Central memory CD4-positive, alpha-beta T cell (primary cell): ENCODE results near the gene HIPK4.
"Not testable (repeated sequence)": the region's sequence is repeated elsewhere in the genome, so short reads cannot be mapped to it uniquely, and the experiment has no call there.

Source experiments
- DNase-seq: peaks from one replicate; pipeline ENCODE4 v3.0.0; 2022

Gene HIPK4

DNA sequence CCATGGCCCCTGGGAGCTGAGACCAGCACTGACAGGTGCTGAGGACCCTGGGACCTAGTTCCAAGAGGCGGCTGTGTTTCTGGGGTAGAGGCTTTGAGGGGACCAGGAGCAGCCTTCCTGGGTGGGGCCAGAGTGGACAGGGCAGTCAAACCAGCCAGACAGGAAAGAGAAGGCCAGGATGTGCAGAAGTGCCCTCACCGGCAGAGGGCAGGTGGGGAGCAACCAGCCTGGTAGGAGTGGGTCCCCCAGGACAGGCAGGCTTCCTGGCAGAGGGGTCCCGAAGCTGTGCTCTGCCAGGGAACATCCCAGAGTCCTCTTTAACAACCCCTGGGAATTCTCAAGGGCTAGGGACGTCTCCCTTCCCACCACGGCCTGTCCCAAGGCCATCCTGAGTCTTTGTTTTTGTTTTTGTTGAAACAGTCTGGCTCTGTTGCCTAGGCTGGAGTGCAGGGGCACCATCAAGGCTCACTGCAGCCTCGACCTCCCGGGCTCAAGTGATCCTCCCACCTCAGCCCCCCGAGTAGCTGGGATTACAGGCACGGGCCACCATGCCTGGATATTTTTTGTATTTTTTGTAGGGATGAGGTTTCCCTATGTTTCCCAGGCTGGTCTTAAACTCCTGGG is 3.0 kb upstream of the HIPK4 start:
- DNase-seq, result no peak

DNA sequence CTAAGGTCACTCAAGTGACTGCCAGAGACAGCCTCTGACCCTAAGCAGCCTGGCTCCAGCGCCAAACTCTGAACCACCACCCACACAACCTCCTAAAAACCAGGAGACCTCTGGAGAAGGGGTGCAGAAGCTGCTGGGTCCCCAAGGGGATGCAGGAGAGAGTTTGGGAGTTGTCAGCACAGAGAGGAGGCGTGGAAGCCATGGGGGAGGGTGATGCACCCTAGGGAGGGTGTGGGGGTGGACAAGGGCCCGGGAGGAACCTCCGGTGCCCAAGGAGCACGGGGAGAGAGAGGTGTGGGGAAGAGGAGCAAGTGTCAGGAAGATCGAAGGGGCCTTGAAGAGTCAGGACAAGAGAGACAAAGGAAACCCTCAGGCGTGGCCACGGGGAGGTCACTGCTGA is 2.1 kb upstream of the HIPK4 start:
- DNase-seq, result no peak

- DNase-seq, result no peak
Measured at GRCh38 chr19:40389404-40390083, 437 bp downstream of the HIPK4 start.

DNA sequence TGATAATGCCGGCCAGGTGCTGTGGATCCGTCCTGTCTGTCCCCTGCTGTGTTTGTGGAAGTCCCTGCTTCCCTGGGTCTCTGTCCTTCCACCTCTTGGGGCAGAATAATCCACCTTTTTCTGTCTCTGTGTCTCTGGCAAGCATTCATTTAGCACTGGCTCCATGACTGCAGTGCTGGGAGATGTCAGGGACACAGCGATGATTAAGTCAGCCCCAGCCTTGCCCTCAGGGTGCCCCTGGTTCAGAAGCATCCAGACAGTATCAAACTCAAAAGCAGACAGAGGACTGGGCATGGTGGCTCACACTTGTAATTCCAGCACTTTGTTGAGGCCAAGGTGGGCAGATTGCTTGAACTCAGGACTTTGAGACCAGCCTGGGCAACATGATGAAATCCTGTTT is 1.5 kb downstream of the HIPK4 start:
- DNase-seq, result no peak

GRCh38 chr19:40387155-40387554 is 2.8 kb downstream of the HIPK4 start:
- no peak for DNase-seq

DNA sequence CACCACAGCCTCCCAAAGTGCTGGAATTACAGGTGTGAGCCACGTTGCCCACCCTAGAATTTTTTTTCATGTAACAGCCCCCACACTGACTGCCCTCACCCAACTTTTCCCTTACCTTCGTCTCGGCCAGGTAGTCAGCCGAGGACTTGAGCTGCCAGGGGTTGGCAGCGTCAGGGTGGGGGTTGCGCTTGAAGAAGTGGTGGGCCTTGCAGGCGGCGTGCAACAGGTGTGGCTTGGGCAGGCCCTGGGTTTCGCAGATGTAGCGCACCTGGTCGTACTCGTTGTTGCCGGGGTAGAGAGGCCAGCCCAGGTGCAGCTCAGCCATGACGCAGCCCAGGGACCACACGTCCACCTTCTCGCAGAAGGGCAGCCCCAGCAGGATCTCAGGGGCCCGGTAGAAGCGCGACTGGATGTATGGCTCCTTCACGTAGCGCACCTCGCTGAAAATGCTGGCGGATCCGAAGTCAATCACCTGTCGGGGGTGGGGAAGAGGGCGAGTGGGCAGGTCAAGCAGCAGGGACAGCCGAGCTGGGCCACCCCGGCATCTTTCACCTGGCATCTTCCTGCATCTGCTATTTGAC is 6.2 kb downstream of the HIPK4 start:
- no peak for DNase-seq

- DNase-seq, result no peak
Measured at GRCh38 chr19:40381321-40381720, 8.7 kb downstream of the HIPK4 start.

GRCh38 chr19:40380199-40381037 is 9.6 kb downstream of the HIPK4 start:
- no peak for DNase-seq

GRCh38 chr19:40379446-40380198 is 10.4 kb downstream of the HIPK4 start:
- no peak for DNase-seq

- no peak for DNase-seq
Measured at GRCh38 chr19:40378509-40378908, 11.5 kb downstream of the HIPK4 start.

- no peak for DNase-seq
Measured at GRCh38 chr19:40377876-40378385, 12.1 kb downstream of the HIPK4 start.

- DNase-seq, result no peak
Measured at GRCh38 chr19:40376286-40376862, 13.6 kb downstream of the HIPK4 start.

DNA sequence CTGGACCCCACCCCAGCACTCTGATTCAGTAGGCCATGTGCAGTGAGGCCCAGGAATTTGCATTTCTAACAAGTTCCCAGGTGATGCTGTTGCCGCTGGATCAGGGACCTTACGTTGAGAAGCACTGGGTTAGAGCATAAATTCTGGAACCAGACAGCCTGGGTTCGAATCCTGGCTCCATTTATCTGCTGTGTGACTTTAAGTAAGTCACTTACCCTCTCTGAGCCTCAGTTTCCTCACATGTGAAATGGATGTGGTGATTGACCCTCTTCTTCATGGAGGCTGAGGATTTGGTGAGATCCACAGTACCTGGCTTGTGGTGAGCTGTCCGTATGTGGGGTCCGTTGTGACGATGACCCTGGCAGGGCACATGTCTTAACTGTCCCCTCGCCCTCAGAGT is 15.9 kb downstream of the HIPK4 start:
- no peak for DNase-seq

DNA sequence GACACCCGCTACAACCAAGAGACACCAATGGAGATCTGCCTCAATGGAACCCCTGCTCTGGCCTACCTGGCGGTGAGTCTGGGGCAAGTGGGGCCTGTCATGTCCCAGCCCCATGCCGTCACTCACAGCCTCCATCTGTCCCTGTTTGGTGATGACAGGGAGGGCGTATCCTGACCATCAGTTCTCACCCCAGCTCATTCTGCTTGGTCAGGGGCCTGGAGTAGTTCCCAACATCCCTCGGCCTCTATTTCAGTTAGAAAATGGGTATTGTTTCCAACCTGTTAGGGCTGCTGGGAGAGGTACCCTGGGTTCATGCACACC is 18.2 kb downstream of the HIPK4 start:
- no peak for DNase-seq

GRCh38 chr19:40370997-40371801 is 18.8 kb downstream of the HIPK4 start:
- no peak for DNase-seq

- DNase-seq, result not testable (repeated sequence)
Measured at GRCh38 chr19:40370253-40370652, 19.7 kb downstream of the HIPK4 start.

DNA sequence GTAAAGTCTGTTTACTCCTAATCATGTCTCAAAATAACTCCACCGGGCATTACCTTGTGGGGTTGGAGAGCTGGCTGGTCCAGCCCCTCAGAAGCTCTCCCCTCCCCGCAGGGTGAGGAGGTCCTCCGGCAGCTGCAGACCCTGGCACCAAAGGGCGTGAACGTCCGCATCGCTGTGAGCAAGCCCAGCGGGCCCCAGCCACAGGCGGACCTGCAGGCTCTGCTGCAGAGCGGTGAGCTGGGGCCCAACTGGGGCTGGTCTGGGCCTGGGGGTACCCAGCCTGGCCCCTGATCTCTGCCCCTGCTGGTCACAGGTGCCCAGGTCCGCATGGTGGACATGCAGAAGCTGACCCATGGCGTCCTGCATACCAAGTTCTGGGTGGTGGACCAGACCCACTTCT is 20.2 kb downstream of the HIPK4 start:
- no peak for DNase-seq

DNA sequence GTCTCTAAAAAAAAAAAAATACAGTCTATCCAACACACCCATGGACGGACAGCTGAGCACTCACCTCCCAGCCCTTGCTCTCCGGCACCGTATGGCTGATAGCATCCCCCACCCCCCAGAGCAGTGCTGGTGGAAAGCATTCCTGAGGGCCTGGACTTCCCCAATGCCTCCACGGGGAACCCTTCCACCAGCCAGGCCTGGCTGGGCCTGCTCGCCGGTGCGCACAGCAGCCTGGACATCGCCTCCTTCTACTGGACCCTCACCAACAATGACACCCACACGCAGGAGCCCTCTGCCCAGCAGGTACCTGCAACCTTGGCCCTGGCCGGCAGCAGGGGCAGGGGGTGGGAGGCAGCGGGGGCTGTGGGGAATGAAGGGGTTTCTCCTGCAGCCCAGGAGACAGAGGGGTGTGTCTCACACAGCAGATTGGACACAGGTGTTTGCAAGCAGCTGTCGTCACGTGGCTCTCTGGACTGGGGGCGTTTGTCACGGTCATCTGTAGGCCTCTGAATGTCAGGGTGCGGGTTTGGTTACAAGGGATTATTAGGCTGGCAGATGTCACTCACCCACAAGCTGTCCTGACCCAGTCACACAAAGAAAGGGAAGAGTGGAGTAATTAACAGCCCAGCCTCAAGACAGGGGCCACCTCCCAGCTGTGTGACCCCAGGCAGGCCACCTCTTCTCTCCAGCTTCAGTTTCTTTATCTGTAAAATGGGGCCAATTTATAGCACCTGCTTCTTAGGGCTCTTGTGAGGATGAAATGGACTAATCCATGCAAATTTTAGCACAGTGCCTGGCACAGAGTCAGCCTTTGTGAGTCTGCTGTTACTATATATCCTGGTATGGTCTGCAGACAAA is 22.2 kb downstream of the HIPK4 start:
- DNase-seq, result no peak

GRCh38 chr19:40366697-40367561 is 23.1 kb downstream of the HIPK4 start:
- no peak for DNase-seq
